ENCODE results near the gene PDE11A.

PDE11A gene

GRCh38 chr2:178111743-178112142, 39.2 kb upstream of the PDE11A start:
- no peak overlapping the region for H3K4me3 ChIP-seq (ENCODE audit: low read depth, low read length)
- DNase-seq (ENCODE audit: low read depth), result no peak
- TF ChIP-seq, protein P1, sequence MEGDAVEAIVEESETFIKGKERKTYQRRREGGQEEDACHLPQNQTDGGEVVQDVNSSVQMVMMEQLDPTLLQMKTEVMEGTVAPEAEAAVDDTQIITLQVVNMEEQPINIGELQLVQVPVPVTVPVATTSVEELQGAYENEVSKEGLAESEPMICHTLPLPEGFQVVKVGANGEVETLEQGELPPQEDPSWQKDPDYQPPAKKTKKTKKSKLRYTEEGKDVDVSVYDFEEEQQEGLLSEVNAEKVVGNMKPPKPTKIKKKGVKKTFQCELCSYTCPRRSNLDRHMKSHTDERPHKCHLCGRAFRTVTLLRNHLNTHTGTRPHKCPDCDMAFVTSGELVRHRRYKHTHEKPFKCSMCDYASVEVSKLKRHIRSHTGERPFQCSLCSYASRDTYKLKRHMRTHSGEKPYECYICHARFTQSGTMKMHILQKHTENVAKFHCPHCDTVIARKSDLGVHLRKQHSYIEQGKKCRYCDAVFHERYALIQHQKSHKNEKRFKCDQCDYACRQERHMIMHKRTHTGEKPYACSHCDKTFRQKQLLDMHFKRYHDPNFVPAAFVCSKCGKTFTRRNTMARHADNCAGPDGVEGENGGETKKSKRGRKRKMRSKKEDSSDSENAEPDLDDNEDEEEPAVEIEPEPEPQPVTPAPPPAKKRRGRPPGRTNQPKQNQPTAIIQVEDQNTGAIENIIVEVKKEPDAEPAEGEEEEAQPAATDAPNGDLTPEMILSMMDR (conservative IDR thresholded peaks at IDR 0.05; ENCODE audit: low read depth, low read length), result no peak

DNA sequence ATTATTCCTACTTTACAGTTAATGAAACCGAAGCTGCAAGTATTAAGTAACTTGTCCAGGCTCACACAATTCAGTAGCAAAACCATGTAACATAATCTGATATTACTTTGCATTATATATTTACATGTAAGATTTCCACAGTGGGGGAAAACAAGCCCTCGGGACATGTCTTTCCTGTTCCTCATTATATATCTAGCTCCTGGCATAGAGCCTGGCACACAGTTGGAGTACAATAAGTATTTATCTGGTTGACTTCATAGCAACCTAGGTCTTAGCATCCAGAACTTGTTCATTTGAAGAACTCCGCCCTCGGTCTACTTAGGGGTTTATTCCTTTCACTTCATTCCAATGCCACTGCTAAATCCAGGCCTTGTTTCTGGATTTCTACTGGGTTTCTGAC, 38.1 kb upstream of the PDE11A start:
- H3K4me3 ChIP-seq (ENCODE audit: low read depth, low read length), result no peak overlapping the region
- no peak for DNase-seq (ENCODE audit: low read depth)
- TF ChIP-seq, protein P1 (conservative IDR thresholded peaks at IDR 0.05; ENCODE audit: low read depth, low read length), result no peak

GRCh38 chr2:178109813-178110212, 37.2 kb upstream of the PDE11A start:
- peak; percentile 72 for DNase-seq (ENCODE audit: low read depth)
- H3K4me3 ChIP-seq (ENCODE audit: low read depth, low read length), result no peak overlapping the region
- TF ChIP-seq, protein P1 (conservative IDR thresholded peaks at IDR 0.05; ENCODE audit: low read depth, low read length), result peak; percentile 56

DNA sequence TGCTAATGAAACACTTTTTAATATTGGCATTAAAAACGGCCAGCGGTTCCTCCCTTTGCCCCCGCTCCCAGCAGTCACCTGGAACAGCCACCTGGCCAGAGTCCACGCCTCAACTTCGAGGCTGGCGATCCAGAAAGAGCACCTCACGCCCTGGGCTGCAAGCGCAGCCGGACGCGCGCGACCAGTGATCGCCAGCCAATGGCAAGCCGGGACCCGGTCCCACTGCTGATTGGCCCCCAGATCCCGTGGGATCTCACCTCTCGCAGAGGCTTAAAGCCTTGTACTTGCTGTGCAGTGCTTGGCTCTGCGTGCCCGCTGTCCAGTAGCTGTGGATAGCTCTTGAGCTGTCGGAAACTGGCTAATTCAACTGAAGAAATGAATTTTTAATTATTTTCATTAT, 35.6 kb upstream of the PDE11A start:
- TF ChIP-seq, protein P1 (conservative IDR thresholded peaks at IDR 0.05; ENCODE audit: low read depth, low read length), result no peak
- no peak for DNase-seq (ENCODE audit: low read depth)
- H3K4me3 ChIP-seq (ENCODE audit: low read depth, low read length), result no peak overlapping the region

DNA sequence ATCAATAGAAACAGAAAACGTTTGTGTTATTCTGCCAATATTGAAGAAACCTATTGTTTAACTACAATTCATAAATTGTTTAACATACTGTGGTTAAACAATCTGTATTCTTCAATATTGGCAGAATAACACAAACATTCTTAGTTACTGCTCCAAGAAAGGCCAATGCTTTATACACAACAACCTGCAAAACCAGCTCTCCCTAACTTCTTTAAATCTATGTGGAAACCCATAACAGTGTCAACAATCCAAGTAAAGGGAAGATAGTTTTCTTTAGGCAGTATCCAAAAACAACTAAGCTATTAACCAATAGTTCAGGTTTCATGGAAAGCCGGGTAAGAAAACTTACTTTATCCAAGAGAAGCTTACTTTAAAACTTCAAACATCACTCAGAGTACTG, 33.5 kb upstream of the PDE11A start:
- DNase-seq (ENCODE audit: low read depth), result no peak
- H3K4me3 ChIP-seq (ENCODE audit: low read depth, low read length), result no peak overlapping the region
- TF ChIP-seq, protein P1 (conservative IDR thresholded peaks at IDR 0.05; ENCODE audit: low read depth, low read length), result no peak

- no peak overlapping the region for H3K4me3 ChIP-seq (ENCODE audit: low read depth, low read length)
- TF ChIP-seq, protein P1 (conservative IDR thresholded peaks at IDR 0.05; ENCODE audit: low read depth, low read length), result no peak
- no peak for DNase-seq (ENCODE audit: low read depth)
Measured at GRCh38 chr2:178105566-178105965, 33.0 kb upstream of the PDE11A start.

- peak; percentile 10 for DNase-seq (ENCODE audit: low read depth)
- TF ChIP-seq, protein P1 (conservative IDR thresholded peaks at IDR 0.05; ENCODE audit: low read depth, low read length), result no peak
- H3K4me3 ChIP-seq (ENCODE audit: low read depth, low read length), result no peak overlapping the region
Measured at GRCh38 chr2:178101321-178102079, 28.9 kb upstream of the PDE11A start.

Measured in choroid plexus epithelial cell (primary cell).